ENCODE data around the gene NFIA. TPM values are rescaled to one million over a fixed set of nuclear protein-coding genes. Genes with fewer than 3 reads are reported as not detected.

NFIA gene
- total RNA-seq, 1 experiment from 2014 or later, result 20.9 TPM

DNA sequence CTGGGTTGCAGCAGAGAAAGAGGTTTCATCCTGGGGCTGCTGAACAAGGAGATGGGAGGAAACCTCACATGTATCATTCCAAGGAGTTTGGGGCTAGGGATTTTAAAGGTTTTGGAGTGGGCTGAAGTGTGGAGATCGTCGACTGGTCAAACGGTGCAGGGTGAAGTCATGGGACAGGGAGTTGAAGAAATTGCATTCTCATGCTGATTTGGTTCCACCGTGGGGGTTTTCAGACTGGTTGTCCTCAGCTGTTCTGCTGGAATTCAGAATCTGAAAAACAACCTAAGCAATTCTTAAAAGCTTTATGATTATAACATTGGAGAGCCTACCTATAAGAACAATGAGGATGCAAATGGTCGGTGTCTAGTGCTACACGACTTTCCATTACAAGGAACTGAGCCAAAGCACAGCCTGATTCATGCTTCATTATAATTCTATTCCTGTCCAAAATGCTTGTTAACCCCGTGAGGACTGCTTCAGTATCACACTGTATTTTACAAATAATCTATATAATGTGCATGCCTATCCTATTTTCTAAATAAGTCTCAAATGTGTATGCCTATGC, 399.9 kb downstream of the NFIA start:
- no peaks in the 10 kb centered on the region for H3K4me1 ChIP-seq (ENCODE audit: control insufficient read depth, insufficient read depth, low read length)
- in situ Hi-C loops (cut with HindIII; ENCODE audit: low pct_unique_long_range_greater_than_20kb, low sequenced_read_pairs), result no loop called here
- POLR2A ChIA-PET, result no interaction called here
- no TSS peak for BruUV-seq (replicated peaks)
- CTCF ChIA-PET, result no interaction called here
- H3K36me3 ChIP-seq (ENCODE audit: control insufficient read depth, insufficient read depth, low read length), result no peaks in the 10 kb centered on the region
- TF ChIP-seq POLR2AphosphoS5 (IDR thresholded peaks at IDR 0.05; ENCODE audit: low read depth, low read length) (no peak), CTCF (IDR thresholded peaks at IDR 0.05) (no peak), SIN3A (IDR thresholded peaks at IDR 0.05; ENCODE audit: borderline replicate concordance, insufficient read depth, low read depth, low read length) (no peak)
- no peak for ATAC-seq
- no peak for DNase-seq (ENCODE audit: low read depth, low spot score)
- H3K27ac ChIP-seq (ENCODE audit: low read length), result no peak overlapping the region
- H3K27me3 ChIP-seq (ENCODE audit: control insufficient read depth, insufficient read depth, low read length), result no peaks in the 10 kb centered on the region
- no peaks in the 10 kb centered on the region for H3K9me3 ChIP-seq (ENCODE audit: control insufficient read depth, insufficient read depth, low read depth, low read length)
- no peak overlapping the region for H3K4me3 ChIP-seq (ENCODE audit: low read depth in 2 of 2, low read length in 2 of 2)
- intact Hi-C loops (cut with micrococcal nuclease; ENCODE audit: unreplicated experiment), result no loop called here

- intact Hi-C loops (cut with micrococcal nuclease; ENCODE audit: unreplicated experiment) (no loop called here), in situ Hi-C loops (cut with HindIII; ENCODE audit: low pct_unique_long_range_greater_than_20kb, low sequenced_read_pairs) (no loop called here)
- H3K27me3 ChIP-seq (ENCODE audit: control insufficient read depth, insufficient read depth, low read length), result no peaks in the 10 kb centered on the region
- CTCF ChIA-PET, result interaction anchor here (0.5 to 1.4 kb wide), 3 partner anchors 101 to 1806 kb away, joined by 3 to 11 read pairs (median 9); no protein-coding TSS in a partner anchor
- H3K4me3 ChIP-seq (ENCODE audit: low read depth in 2 of 2, low read length in 2 of 2), result no peak overlapping the region
- ATAC-seq, result no peak
- no peak overlapping the region for H3K27ac ChIP-seq (ENCODE audit: low read length)
- DNase-seq (ENCODE audit: low read depth, low spot score), result no peak
- BruUV-seq (replicated peaks), result no TSS peak
- no peaks in the 10 kb centered on the region for H3K36me3 ChIP-seq (ENCODE audit: control insufficient read depth, insufficient read depth, low read length)
- POLR2A ChIA-PET, result no interaction called here
- H3K9me3 ChIP-seq (ENCODE audit: control insufficient read depth, insufficient read depth, low read depth, low read length), result no peaks in the 10 kb centered on the region
- H3K4me1 ChIP-seq (ENCODE audit: control insufficient read depth, insufficient read depth, low read length), result no peaks in the 10 kb centered on the region
- no peak for TF ChIP-seq POLR2AphosphoS5 (IDR thresholded peaks at IDR 0.05; ENCODE audit: low read depth, low read length)
- no peak for TF ChIP-seq SIN3A (IDR thresholded peaks at IDR 0.05; ENCODE audit: borderline replicate concordance, insufficient read depth, low read depth, low read length)
- TF ChIP-seq, protein P1, sequence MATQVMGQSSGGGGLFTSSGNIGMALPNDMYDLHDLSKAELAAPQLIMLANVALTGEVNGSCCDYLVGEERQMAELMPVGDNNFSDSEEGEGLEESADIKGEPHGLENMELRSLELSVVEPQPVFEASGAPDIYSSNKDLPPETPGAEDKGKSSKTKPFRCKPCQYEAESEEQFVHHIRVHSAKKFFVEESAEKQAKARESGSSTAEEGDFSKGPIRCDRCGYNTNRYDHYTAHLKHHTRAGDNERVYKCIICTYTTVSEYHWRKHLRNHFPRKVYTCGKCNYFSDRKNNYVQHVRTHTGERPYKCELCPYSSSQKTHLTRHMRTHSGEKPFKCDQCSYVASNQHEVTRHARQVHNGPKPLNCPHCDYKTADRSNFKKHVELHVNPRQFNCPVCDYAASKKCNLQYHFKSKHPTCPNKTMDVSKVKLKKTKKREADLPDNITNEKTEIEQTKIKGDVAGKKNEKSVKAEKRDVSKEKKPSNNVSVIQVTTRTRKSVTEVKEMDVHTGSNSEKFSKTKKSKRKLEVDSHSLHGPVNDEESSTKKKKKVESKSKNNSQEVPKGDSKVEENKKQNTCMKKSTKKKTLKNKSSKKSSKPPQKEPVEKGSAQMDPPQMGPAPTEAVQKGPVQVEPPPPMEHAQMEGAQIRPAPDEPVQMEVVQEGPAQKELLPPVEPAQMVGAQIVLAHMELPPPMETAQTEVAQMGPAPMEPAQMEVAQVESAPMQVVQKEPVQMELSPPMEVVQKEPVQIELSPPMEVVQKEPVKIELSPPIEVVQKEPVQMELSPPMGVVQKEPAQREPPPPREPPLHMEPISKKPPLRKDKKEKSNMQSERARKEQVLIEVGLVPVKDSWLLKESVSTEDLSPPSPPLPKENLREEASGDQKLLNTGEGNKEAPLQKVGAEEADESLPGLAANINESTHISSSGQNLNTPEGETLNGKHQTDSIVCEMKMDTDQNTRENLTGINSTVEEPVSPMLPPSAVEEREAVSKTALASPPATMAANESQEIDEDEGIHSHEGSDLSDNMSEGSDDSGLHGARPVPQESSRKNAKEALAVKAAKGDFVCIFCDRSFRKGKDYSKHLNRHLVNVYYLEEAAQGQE (IDR thresholded peaks at IDR 0.05; ENCODE audit: insufficient read depth in 1 of 2, low read depth in 2 of 2, low read length in 1 of 2), result no peak
- TF ChIP-seq CTCF (IDR thresholded peaks at IDR 0.05), result no peak
- no peak for TF ChIP-seq TCF7L2 (IDR thresholded peaks at IDR 0.05; ENCODE audit: low read depth, low read length)
Measured at GRCh38 chr1:61486783-61487536, 404.6 kb downstream of the NFIA start.

Measured in Panc1 (cell line).